ENCODE data around the gene FAS. TPM values are rescaled to one million over a fixed set of nuclear protein-coding genes. Genes with fewer than 3 reads are reported as not detected.

Gene FAS
- total RNA-seq, 4 donors from 2014 or later, result 10.0 to 27.2 (median 23.6) TPM

DNA sequence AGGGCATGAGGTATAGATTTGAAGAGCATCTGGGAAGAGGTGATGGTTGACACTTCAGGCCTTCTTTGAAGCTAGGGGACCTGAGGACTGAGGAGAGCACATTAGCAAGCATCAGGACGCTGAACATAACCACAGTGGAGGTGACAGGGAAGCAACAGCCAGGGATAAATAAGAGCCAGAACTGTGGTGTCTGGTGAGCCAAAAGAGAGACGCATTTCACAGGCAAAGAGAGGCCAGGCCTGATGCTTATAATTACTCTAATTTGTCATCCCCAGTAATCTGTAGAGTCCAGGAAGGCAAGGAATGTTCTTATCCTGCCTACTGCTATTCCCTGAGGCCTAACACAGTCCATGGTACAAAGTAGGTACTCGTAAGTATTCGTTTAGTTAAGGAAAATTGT, 10.4 kb upstream of the FAS start:
- TF ChIP-seq, protein P1, sequence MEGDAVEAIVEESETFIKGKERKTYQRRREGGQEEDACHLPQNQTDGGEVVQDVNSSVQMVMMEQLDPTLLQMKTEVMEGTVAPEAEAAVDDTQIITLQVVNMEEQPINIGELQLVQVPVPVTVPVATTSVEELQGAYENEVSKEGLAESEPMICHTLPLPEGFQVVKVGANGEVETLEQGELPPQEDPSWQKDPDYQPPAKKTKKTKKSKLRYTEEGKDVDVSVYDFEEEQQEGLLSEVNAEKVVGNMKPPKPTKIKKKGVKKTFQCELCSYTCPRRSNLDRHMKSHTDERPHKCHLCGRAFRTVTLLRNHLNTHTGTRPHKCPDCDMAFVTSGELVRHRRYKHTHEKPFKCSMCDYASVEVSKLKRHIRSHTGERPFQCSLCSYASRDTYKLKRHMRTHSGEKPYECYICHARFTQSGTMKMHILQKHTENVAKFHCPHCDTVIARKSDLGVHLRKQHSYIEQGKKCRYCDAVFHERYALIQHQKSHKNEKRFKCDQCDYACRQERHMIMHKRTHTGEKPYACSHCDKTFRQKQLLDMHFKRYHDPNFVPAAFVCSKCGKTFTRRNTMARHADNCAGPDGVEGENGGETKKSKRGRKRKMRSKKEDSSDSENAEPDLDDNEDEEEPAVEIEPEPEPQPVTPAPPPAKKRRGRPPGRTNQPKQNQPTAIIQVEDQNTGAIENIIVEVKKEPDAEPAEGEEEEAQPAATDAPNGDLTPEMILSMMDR (IDR thresholded peaks at IDR 0.05; ENCODE audit: low read depth), result no peak

GRCh38 chr10:88980800-88981199, 9.8 kb upstream of the FAS start:
- TF ChIP-seq, protein P1 (IDR thresholded peaks at IDR 0.05; ENCODE audit: low read depth), result no peak

- TF ChIP-seq, protein P1 (IDR thresholded peaks at IDR 0.05; ENCODE audit: low read depth), result no peak
These were observed 9.2 kb upstream of the FAS start for GRCh38 chr10:88981435-88981834.

GRCh38 chr10:88982366-88982765, 8.2 kb upstream of the FAS start:
- TF ChIP-seq, protein P1 (IDR thresholded peaks at IDR 0.05; ENCODE audit: low read depth), result no peak

DNA sequence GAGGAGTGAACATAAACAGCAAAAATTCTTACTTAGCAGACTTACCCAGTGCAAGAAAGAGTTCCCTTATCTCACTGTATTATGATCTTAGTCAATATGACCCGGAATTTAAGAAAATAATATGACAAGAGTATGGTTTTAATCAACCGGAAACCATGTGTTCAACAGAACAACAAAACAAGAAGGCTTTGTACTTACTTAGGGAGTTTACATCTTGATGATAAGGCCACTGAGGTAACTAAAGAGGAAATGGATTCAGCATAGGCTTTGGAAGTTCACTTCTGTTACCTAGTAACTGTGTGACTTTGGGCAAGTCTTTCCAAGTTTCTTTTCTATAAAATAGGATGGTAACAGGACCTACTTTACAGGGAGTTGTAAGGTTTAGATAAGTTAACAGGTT, 7.4 kb upstream of the FAS start:
- TF ChIP-seq, protein P1 (IDR thresholded peaks at IDR 0.05; ENCODE audit: low read depth), result no peak

DNA sequence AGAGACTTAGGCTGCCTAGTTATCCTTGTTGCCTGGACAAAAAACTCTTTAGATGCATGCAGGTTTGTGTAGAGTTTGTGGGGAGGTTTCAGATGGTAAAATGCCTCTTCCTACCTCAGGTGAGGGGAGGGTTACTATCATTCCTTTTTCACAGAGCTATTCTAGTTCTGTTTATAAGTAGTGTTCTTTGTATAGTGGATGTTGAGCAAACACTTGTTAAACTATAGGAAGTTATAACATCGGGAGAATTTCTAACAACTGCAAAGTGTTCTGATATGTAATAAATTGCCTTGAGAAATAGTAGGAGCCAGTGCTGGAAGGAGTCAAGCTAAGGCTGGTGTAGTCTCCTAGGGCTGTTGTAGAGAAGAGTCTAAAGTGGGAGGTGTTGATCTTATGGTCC, 6.7 kb upstream of the FAS start:
- TF ChIP-seq, protein P1 (IDR thresholded peaks at IDR 0.05; ENCODE audit: low read depth), result no peak

- TF ChIP-seq, protein P1 (IDR thresholded peaks at IDR 0.05; ENCODE audit: low read depth), result no peak
These were observed 6.1 kb upstream of the FAS start for GRCh38 chr10:88984525-88984924.
